Right lobe of liver (tissue), 6 donors: ENCODE measurements around the gene DLX5. TPM values are rescaled to one million over a fixed set of nuclear protein-coding genes. Genes with fewer than 3 reads are reported as not detected.

Experiments
- ATAC-seq, 4 donors: fragments of 200-7000 bp; cut with Tn5 transposase; one replicate each; pipeline ENCODE4 v1.9.1; 2020; ENCODE audit warnings: mild to moderate bottlenecking in 4 of 4, moderate library complexity in 4 of 4
- DNase-seq, 3 donors: peaks; one replicate each; pipeline ENCODE4 v3.0.0-alpha.2; 2020
- H3K27ac ChIP-seq, 3 donors: fragments of 200-600 bp; one replicate each; pipeline ENCODE4 v1.8.0; 2022
- H3K27me3 ChIP-seq, 2 donors: fragments of 200-600 bp; one replicate each; pipeline ENCODE4 v1.8.0; 2022
- H3K36me3 ChIP-seq, 4 donors: fragments of 200-600 bp; sonication (generic) in 1 of 4; one replicate each; pipeline versions ENCODE4 v1.5.1 to v1.8.0; 2017 to 2022; ENCODE audit warnings: control low read depth in 1 of 4
- H3K4me1 ChIP-seq, 4 donors: fragments of 200-600 bp; sonication (generic) in 1 of 4; one replicate each; pipeline versions ENCODE4 v1.5.1 to v1.8.0; 2017 to 2022; ENCODE audit warnings: control low read depth in 1 of 4
- H3K4me3 ChIP-seq, 3 donors: fragments of 200-600 bp; one replicate each; pipeline ENCODE4 v1.8.0; 2022
- H3K9me3 ChIP-seq, 4 donors: fragments of 200-600 bp; sonication (generic) in 1 of 4; one replicate each; pipeline versions ENCODE4 v1.5.1 to v1.8.0; 2017 to 2022; ENCODE audit warnings: control low read depth in 1 of 4
- POLR2A ChIP-seq: fragments of 450-650 bp; IDR thresholded peaks from one replicate; pipeline ENCODE4 v1.6.1; 2017; ENCODE audit warnings: antibody characterized with exemption, mild to moderate bottlenecking
- WGBS: methylation state at CpG from one replicate; pipeline ENCODE4 v1.1.6; 2018; ENCODE audit warnings: low coverage, low lambda C conversion rate; ENCODE audit not compliant: insufficient coverage; ENCODE audit errors: missing lambda C conversion rate; 5-methylcytosine and 5-hydroxymethylcytosine counted together
- intact Hi-C, 2 donors: fragments of 100-400 bp; cut with DNase I; formaldehyde crosslinking; loops; one replicate each; pipeline versions ENCODE4 v1.11.2 to v1.14.1; 2022
- total RNA-seq, 6 experiments: library from RNA; depleted of rRNA in 2 of 6; stranded (reverse); fragments of >200 nt in 2 of 6; fragmentation: NEBNext Ultra II Directional in 3 of 6; extraction: Animal tissue kit (Norgen Biotek cat#: 25700) in 3 of 6; gene quantifications; one replicate each; pipeline versions ENCODE4 v1.1.0 to v1.2.4, GENCODE V29; 2016 to 2023
- TF ChIP-seq, protein P1 (sequence below), 4 donors: fragments of 200-600 bp in 3 of 4; fragments of 450-650 bp in 1 of 4; IDR thresholded peaks; one replicate each; pipeline versions ENCODE4 v1.5.1 to v1.8.0; 2016 to 2022; ENCODE audit warnings: antibody characterized with exemption in 4 of 4, mild to moderate bottlenecking in 2 of 4
- donor health status: DM: no; HTN: yes; CAD: no.
- donor health status: DM: no; HTN: no; CAD: no.
- donor health status: DM: no; HTN: no; CAD: no.
- donor health status: DM: no; HTN: yes; CAD: no.
- donor health status: DM: no; HTN: yes; CAD: no.

Gene DLX5
- total RNA-seq, 6 experiments from 2014 or later = not detected

DNA sequence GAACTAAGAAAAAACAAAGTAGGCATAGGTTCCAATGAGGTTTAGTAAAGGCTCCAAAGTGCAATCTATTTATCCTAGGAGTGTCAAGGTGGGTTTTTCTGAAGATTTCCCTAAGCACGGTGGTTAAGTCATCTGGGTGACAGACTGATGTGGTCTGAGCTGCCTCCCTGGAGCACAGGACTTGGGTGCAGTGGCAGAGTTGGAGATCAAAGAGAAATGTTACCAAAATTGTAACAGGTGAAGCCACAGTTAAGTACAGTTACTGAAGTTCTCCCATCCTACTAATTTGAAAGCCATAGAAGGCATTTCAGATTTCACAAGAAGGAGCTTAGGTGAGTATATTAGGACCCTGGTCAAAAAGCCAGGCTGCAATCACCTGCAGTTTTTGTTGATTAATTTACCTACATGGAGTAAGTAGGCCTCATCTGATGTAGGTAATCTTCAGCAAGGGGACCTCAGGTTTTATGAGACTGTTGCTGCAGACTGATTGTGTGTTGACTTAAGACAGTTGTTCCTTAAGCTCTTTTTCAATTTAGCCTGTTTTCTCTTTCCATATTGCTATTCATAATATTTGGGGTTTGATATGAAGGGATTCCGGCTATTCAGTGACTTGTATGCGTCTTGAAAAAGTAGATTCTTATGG lies 16.2 kb downstream of the DLX5 start:
- DNase-seq (no peak), ATAC-seq (no peak)
- TF ChIP-seq POLR2A = no peak
- H3K27me3 ChIP-seq = peaks cover 0 to 59% of the 10 kb centered on the region in 2 donors
- no peaks in the 10 kb centered on the region for H3K36me3 ChIP-seq
- intact Hi-C loops = no loop called here
- H3K27ac ChIP-seq = no peak overlapping the region
- no peak overlapping the region for H3K4me3 ChIP-seq
- peaks cover 0 to 4% (median 0%) of the 10 kb centered on the region in 4 donors for H3K4me1 ChIP-seq
- no peaks in the 10 kb centered on the region for H3K9me3 ChIP-seq
- WGBS = 90% methylated on average over 2 of the region's 3 CpGs

- TF ChIP-seq, protein P1, sequence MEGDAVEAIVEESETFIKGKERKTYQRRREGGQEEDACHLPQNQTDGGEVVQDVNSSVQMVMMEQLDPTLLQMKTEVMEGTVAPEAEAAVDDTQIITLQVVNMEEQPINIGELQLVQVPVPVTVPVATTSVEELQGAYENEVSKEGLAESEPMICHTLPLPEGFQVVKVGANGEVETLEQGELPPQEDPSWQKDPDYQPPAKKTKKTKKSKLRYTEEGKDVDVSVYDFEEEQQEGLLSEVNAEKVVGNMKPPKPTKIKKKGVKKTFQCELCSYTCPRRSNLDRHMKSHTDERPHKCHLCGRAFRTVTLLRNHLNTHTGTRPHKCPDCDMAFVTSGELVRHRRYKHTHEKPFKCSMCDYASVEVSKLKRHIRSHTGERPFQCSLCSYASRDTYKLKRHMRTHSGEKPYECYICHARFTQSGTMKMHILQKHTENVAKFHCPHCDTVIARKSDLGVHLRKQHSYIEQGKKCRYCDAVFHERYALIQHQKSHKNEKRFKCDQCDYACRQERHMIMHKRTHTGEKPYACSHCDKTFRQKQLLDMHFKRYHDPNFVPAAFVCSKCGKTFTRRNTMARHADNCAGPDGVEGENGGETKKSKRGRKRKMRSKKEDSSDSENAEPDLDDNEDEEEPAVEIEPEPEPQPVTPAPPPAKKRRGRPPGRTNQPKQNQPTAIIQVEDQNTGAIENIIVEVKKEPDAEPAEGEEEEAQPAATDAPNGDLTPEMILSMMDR (IDR thresholded peaks at IDR 0.05) = no peak
- TF ChIP-seq POLR2A = no peak
- Histone ChIP-seq H3K36me3 (no peaks in the 10 kb centered on the region), H3K4me1 (peaks cover 0 to 4% (median 0%) of the 10 kb centered on the region in 4 donors), H3K9me3 (no peaks in the 10 kb centered on the region), H3K27me3 (peaks cover 2 to 65% of the 10 kb centered on the region in 2 donors), H3K4me3 (no peak overlapping the region), H3K27ac (no peak overlapping the region)
- 25% methylated on average over 8 of the region's 8 CpGs for WGBS
- no peak for ATAC-seq
- intact Hi-C loops = no loop called here
- no peak for DNase-seq
Measured at GRCh38 chr7:97007583-97007861, 17.1 kb downstream of the DLX5 start.

- no peak overlapping the region for H3K4me3 ChIP-seq
- TF ChIP-seq POLR2A = no peak
- TF ChIP-seq, protein P1 (IDR thresholded peaks at IDR 0.05) = no peak
- no peak for DNase-seq
- 11% methylated on average over 20 of the region's 39 CpGs for WGBS
- no peaks in the 10 kb centered on the region for H3K36me3 ChIP-seq
- no peaks in the 10 kb centered on the region for H3K9me3 ChIP-seq
- H3K4me1 ChIP-seq = peaks cover 0 to 4% (median 0%) of the 10 kb centered on the region in 4 donors
- H3K27ac ChIP-seq = no peak overlapping the region
- H3K27me3 ChIP-seq = peaks cover 7 to 68% of the 10 kb centered on the region in 2 donors
- ATAC-seq = peak in 1 of 4 donors; percentile 17
- intact Hi-C loops = no loop called here
Measured at GRCh38 chr7:97006816-97007582, 17.6 kb downstream of the DLX5 start.

- Histone ChIP-seq H3K4me3 (peak overlapping the region; percentile 16 to 26 (median 21)), H3K9me3 (no peaks in the 10 kb centered on the region), H3K27me3 (peaks cover 11 to 67% of the 10 kb centered on the region in 2 donors), H3K4me1 (peaks cover 0 to 4% (median 0%) of the 10 kb centered on the region in 4 donors), H3K36me3 (no peaks in the 10 kb centered on the region), H3K27ac (no peak overlapping the region)
- TF ChIP-seq POLR2A = no peak
- TF ChIP-seq, protein P1 (IDR thresholded peaks at IDR 0.05) = no peak
- intact Hi-C loops = no loop called here
- 0% methylated on average over 1 of the region's 83 CpGs for WGBS
- ATAC-seq (peak; percentile 80 to 85 (median 83)), DNase-seq (no peak)
Measured at GRCh38 chr7:97006055-97006815, 18.4 kb downstream of the DLX5 start.
